Fibroblast of lung (primary cell): ENCODE data around the gene CCL7.
"Not testable (repeated sequence)": the region's sequence is repeated elsewhere in the genome, so short reads cannot be mapped to it uniquely, and the experiment has no call there.

Experiments used
- CTCF ChIP-seq, 2 donors: IDR thresholded peaks in 1 of 2; conservative IDR thresholded peaks in 1 of 2; 1 replicate in 1 of 2; 2 replicates in 1 of 2; pipeline ENCODE4 v1.5.1; 2011 to 2012; ENCODE audit warnings: low read length in 2 of 2, control low read depth in 1 of 2, inconsistent platforms in 1 of 2, low read depth in 1 of 2, mild to moderate bottlenecking in 1 of 2
- EZH2 ChIP-seq: IDR thresholded peaks from 2 replicates; pipeline ENCODE4 v1.5.1; 2012; ENCODE audit warnings: low read length, control low read depth, mild to moderate bottlenecking; ENCODE audit errors: missing control alignments

- TF ChIP-seq CTCF (conservative IDR thresholded peaks at IDR 0.05 in 1 of 2, IDR thresholded peaks at IDR 0.05 in 1 of 2; ENCODE audit: low read depth in 1 of 2, low read length in 2 of 2); EZH2: not testable (repeated sequence)
These were observed 42.7 kb upstream of the CCL7 start for GRCh38 chr17:34227293-34227692.
